Left colon (tissue), 2 donors: Measurements from ENCODE around the gene CNOT6. TPM values are rescaled to one million over a fixed set of nuclear protein-coding genes. Genes with fewer than 3 reads are reported as not detected.

Experiments
- ATAC-seq: fragments of 200-7000 bp; cut with Tn5 transposase; one replicate; pipeline ENCODE4 v1.9.1; 2020; ENCODE audit warnings: mild to moderate bottlenecking, moderate library complexity
- DNase-seq, 2 donors: peaks; one replicate each; pipeline ENCODE4 v3.0.0-alpha.2; 2020
- intact Hi-C, 2 donors: fragments of 100-400 bp; cut with DNase I in 1 of 2; cut with micrococcal nuclease in 1 of 2; formaldehyde crosslinking; loops; one replicate each; pipeline versions ENCODE4 v1.11.2 to v1.14.0; 2022; cut with DNase I, micrococcal nuclease
- total RNA-seq, 2 donors: library from RNA; stranded (reverse); fragmentation: NEBNext Ultra II Directional; extraction: Animal tissue kit (Norgen Biotek cat#: 25700); gene quantifications; one replicate each; pipeline ENCODE4 v1.2.1, GENCODE V29; 2021
- donor health status: DM: no; HTN: no; CAD: no.
- donor health status: DM: yes; HTN: yes; CAD: no.

The CNOT6 gene
- total RNA-seq, 2 donors from 2014 or later, result 24.8 to 25.2 TPM

DNA sequence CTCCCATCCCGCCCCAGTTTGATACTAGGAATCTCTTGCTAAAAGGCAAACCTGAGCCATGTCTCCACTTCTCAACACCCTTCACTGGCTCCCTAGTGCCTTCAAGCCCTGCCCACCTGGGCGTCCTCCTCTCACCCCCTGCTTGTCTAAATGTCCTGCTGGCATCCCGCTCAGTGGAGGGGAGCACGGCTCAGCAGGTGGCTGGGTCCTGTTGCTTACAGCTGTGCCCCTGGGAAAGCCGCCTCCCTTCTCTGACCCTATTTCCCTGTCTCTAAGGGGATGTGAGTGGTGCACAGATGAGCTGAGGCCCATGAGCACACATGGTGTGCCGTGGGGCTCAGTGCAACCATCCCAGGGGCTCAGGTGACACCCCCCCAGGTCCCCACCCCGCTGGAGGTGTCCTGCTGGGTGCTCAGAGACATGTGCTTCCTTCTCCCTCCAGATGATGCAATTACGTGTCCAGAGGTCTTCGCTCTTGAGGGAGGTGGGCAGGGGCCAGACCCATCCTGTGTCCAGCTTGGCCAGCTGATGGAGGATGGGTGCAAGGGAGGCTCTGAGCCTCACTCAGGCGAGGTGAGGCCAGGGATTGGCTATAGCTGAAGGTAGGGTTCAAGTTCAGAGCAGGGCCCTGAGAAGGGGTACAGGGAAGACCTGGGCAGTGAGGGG lies 131.1 kb downstream of the CNOT6 start:
- intact Hi-C loops, result no loop called here
- DNase-seq (no peak), ATAC-seq (no peak)

DNA sequence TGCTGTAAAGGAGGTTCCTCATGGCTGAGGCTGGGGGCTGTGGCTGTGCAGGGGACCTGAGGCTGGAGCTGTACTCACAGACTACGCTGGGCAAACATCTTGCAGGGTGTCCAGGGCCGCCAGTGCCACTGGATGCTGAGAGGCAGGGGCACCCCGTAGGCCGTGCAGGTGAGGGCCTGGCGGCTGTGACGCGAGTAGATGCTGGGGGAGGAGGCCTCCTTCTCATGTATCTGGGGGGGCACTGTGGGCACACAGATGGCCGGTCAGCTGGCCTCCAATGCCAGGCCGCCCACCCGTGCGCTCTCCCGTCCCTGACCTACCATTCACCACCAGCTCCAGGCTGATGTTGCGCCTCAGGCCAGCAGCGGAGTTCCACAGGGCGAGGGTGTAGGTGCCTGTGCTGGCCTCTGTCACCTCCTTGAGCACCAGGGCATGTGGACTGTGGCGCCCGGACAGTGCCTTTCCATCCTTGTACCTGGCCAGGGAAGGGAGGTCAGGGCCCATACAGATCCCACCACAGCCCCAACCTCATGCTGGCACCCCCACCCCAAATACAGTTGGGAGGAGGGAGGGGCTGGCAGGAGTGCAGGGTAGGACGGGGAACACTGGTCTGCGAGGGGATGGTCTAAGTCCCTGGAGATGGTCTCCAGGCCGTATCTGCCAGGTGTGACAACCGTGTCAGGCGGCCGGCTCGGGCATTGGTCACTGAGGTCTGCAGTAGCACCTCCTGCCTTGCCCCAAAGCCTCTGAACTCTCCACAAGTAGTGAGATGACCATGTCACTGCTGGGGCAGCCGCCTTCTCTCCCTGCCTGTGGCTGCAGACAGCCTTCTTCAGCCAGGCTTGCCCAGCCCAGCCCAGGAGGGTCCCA lies 131.8 kb downstream of the CNOT6 start:
- intact Hi-C loops, result no loop called here
- no peak for ATAC-seq
- no peak for DNase-seq

DNA sequence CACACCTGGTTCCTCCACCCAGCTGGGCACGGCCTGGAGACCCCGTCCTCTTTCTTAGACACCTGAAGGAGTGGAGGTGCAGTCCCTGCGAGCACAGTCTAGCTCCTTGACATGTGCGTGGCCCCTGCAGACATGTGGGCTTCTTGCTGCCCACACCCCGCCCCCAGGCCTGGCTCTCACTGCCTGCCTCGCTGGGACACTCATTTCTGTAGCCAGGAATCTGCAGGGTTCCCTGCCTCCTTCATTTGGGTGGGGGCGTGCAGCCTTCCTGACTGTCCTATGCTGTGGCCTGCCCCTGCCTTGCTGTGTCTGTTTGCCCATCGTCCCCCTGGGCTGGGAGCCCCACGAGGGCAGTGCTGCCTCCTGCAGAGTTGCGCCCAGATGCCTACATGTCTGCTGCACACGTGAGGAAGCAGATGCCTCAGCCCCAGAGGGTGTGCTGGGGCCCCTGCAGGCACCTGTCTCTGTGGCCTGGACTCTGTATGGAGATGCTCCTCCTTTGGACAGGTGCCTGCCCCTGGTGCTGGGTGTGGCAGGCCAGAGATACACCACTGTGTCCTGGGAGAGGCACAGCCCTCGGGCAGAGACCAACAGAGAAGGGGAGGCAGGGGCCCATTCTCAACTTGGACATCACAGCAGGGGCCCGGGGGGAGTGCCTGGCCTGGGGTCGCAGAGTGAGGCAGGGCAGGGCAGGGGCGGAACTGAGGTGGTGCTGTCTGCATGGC lies 132.6 kb downstream of the CNOT6 start:
- DNase-seq, result no peak
- no peak for ATAC-seq
- intact Hi-C loops, result no loop called here

DNA sequence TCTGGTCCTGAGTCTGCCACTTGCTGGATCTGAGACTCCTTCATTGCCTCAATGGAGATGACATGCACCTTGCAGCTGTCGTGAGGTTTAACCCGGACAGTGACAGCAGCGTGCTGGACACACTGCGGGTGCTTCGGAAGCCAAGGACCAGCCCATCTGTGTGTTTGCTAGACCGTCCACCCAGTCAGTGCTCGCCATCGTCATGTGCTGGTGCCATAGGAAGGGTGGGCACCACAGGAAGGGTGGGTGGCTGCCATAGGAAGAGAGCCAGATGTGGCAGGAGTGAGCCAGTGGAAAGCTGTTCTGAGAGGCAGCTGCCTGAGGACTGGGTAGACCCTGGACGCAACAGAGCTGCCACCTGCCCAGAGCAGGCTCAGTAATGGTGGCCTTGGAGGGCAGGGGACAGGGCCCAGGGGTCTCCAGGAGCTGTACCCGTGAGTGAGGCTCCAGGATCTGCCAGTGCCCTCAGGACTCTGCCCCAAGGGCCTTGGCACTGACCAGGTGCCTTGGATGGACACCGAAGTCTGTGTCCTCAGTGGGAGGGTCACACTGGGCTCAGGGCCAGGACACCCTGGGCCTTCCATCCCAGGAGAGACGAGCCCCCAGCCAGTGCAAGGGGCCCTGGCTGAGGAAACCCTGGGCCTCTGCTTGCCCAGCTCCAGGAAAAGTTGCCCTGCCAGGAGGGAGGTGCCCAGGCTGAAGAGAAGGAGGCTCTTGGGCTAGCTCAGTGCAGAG lies 133.4 kb downstream of the CNOT6 start:
- intact Hi-C loops, result no loop called here
- ATAC-seq (no peak), DNase-seq (no peak)

Other genes with a start within 250 kb of the CNOT6 start
- gene MAPK9, start 202.3 kb upstream of the CNOT6 start, total RNA-seq, result 10 to 100 TPM; 40.9 to 49.8 TPM
- gene GFPT2, start 141.0 kb upstream of the CNOT6 start, total RNA-seq, result 1 to 10 TPM; 1.5 to 2.8 TPM
- gene SCGB3A1, start 97.1 kb downstream of the CNOT6 start, total RNA-seq, result not detected
- gene FLT4, start 155.2 kb downstream of the CNOT6 start, total RNA-seq, result 1 to 10 TPM; 3.8 to 4.7 TPM
- gene OR2Y1, start 245.7 kb downstream of the CNOT6 start, total RNA-seq, result not detected